GM19468 (cell line): ENCODE measurements around the gene NAA50.

Experiments used
- ATAC-seq: cut with Tn5 transposase; IDR thresholded peaks from one replicate; pipeline ENCODE4 v1.9.1; 2021; ENCODE audit warnings: mild to moderate bottlenecking, moderate library complexity, moderate number of reproducible peaks; ENCODE audit not compliant: unreplicated experiment; ENCODE audit errors: extremely low read depth

Gene NAA50

GRCh38 chr3:113744941-113745755 is 901 bp downstream of the NAA50 start:
- ATAC-seq = peak; percentile 24

GRCh38 chr3:113743006-113743630 is 2.9 kb downstream of the NAA50 start:
- no peak for ATAC-seq

GRCh38 chr3:113741620-113742019 is 4.4 kb downstream of the NAA50 start:
- ATAC-seq = no peak

GRCh38 chr3:113741086-113741485 is 5.0 kb downstream of the NAA50 start:
- ATAC-seq = no peak

- peak; percentile 44 for ATAC-seq
Measured at GRCh38 chr3:113736548-113737089, 9.4 kb downstream of the NAA50 start.

- ATAC-seq = no peak
Measured at GRCh38 chr3:113731694-113732093, 14.4 kb downstream of the NAA50 start.

- no peak for ATAC-seq
Measured at GRCh38 chr3:113730550-113730949, 15.5 kb downstream of the NAA50 start.

GRCh38 chr3:113728661-113729060 is 17.4 kb downstream of the NAA50 start:
- ATAC-seq = no peak

GRCh38 chr3:113721636-113722035 is 24.4 kb downstream of the NAA50 start:
- no peak for ATAC-seq

- ATAC-seq = no peak
Measured at GRCh38 chr3:113719758-113720157, 26.3 kb downstream of the NAA50 start.

GRCh38 chr3:113719294-113719693 is 26.8 kb downstream of the NAA50 start:
- ATAC-seq = no peak

- no peak for ATAC-seq
Measured at GRCh38 chr3:113717818-113718217, 28.2 kb downstream of the NAA50 start.

GRCh38 chr3:113717308-113717707 is 28.7 kb downstream of the NAA50 start:
- ATAC-seq = no peak

GRCh38 chr3:113714702-113715101 is 31.3 kb downstream of the NAA50 start:
- ATAC-seq = no peak

- ATAC-seq = no peak
Measured at GRCh38 chr3:113712129-113712528, 33.9 kb downstream of the NAA50 start.

- no peak for ATAC-seq
Measured at GRCh38 chr3:113707835-113708234, 38.2 kb downstream of the NAA50 start.

- no peak for ATAC-seq
Measured at GRCh38 chr3:113698956-113699355, 47.1 kb downstream of the NAA50 start.

GRCh38 chr3:113698213-113698742 is 47.8 kb downstream of the NAA50 start:
- no peak for ATAC-seq

GRCh38 chr3:113697500-113698090 is 48.5 kb downstream of the NAA50 start:
- no peak for ATAC-seq

- peak; percentile 93 for ATAC-seq
Measured at GRCh38 chr3:113696658-113697499, 49.2 kb downstream of the NAA50 start.
